Esophagus (tissue), 2 donors: ENCODE results near the gene BCL3. TPM values are rescaled to one million over a fixed set of nuclear protein-coding genes. Genes with fewer than 3 reads are reported as not detected.

Experiments used
- H3K27ac ChIP-seq, 2 donors: one replicate each; pipeline ENCODE4 v1.5.1; 2013; ENCODE audit warnings: low read depth in 2 of 2, mild to moderate bottlenecking in 2 of 2, inconsistent platforms in 1 of 2, low read length in 1 of 2, moderate library complexity in 1 of 2
- H3K27me3 ChIP-seq, 2 donors: one replicate each; pipeline ENCODE4 v1.6.1; 2013; ENCODE audit warnings: low read length in 2 of 2, control low read depth in 1 of 2, mild to moderate bottlenecking in 1 of 2; ENCODE audit not compliant: insufficient read depth in 2 of 2, control insufficient read depth in 1 of 2
- H3K36me3 ChIP-seq, 2 donors: one replicate each; pipeline ENCODE4 v1.6.1; 2013; ENCODE audit warnings: low read length in 1 of 2; ENCODE audit not compliant: control insufficient read depth in 2 of 2, insufficient read depth in 2 of 2
- H3K4me1 ChIP-seq, 2 donors: one replicate each; pipeline ENCODE4 v1.6.1; 2013; ENCODE audit warnings: low read length in 1 of 2; ENCODE audit not compliant: control insufficient read depth in 2 of 2, insufficient read depth in 2 of 2
- H3K4me3 ChIP-seq, 2 donors: one replicate each; pipeline ENCODE4 v1.5.1; 2013; ENCODE audit warnings: low read length in 2 of 2, mild to moderate bottlenecking in 2 of 2, low read depth in 1 of 2, moderate library complexity in 1 of 2
- H3K9me3 ChIP-seq, 2 donors: one replicate each; pipeline ENCODE4 v1.6.1; 2013; ENCODE audit warnings: mild to moderate bottlenecking in 2 of 2, low read depth in 1 of 2, low read length in 1 of 2, moderate library complexity in 1 of 2; ENCODE audit not compliant: control insufficient read depth in 2 of 2, insufficient read depth in 1 of 2
- WGBS, 2 donors: extraction: QIAGEN DNeasy Blood & Tissue Kit; methylation state at CpG; one replicate each; pipeline ENCODE4 v1.1.7; 2013; 5-methylcytosine and 5-hydroxymethylcytosine counted together
- polyA plus RNA-seq, 2 donors: library from polyadenylated mRNA; stranded (reverse); fragments of 200-250 nt; gene quantifications; one replicate each; pipeline ENCODE4 v1.2.3, GENCODE V29; 2013
- donor health status: healthy with polysubstance abuse.
- donor health status: Bipolar disorder and iron deficiency.

BCL3 gene, protein sequence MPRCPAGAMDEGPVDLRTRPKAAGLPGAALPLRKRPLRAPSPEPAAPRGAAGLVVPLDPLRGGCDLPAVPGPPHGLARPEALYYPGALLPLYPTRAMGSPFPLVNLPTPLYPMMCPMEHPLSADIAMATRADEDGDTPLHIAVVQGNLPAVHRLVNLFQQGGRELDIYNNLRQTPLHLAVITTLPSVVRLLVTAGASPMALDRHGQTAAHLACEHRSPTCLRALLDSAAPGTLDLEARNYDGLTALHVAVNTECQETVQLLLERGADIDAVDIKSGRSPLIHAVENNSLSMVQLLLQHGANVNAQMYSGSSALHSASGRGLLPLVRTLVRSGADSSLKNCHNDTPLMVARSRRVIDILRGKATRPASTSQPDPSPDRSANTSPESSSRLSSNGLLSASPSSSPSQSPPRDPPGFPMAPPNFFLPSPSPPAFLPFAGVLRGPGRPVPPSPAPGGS
- polyA plus RNA-seq: 100 to 1,000 TPM in 1 of 2 donors, 10 to 100 TPM in 1; 64.5 to 107 TPM

DNA sequence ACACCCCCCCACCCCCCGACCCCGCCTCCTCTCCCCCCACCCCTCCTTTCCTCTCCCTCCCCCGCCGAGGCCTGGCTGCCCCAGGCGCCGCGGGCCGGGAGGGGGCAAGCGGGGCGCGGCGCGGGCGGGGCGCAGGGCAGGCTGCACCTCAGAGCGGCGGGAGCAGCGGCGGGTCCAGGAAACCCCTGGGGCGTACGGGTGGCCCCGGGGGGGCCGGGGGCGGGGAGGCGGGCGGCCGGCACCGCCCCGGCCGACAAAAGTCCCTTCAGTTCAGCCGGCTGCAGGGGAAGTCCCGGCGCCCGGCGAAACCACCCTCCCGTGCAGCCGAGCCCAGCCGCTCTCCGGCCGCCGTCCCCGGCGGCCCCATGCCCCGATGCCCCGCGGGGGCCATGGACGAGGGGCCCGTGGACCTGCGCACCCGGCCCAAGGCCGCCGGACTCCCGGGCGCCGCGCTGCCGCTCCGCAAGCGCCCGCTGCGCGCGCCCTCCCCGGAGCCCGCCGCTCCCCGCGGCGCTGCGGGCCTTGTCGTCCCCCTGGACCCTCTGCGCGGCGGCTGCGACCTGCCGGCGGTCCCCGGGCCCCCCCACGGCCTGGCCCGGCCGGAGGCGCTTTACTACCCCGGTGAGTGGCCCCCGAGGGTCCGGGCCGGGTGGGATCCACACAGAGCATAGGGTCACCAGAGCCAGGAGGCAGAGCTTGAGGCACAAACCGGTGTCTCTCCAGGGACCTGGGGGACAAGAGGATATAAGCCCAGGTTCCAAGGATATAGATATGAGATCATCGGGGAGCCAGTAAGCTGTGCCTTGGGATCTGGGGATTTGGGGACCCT, at the start of gene BCL3:
BCL3 (plus strand) TSS at position 283 of the 829 bp plus-strand sequence; CDS start at position 366, 83 bp downstream.
- Histone ChIP-seq H3K36me3 (peaks cover 4 to 11% of the 10 kb centered on the region in 2 donors), H3K9me3 (no peaks in the 10 kb centered on the region), H3K27me3 (no peaks in the 10 kb centered on the region), H3K4me3 (peak within 1 kb of the TSS; percentile 86 to 87), H3K27ac (peak within 1 kb of the TSS; percentile 100), H3K4me1 (peaks cover 0 to 25% of the 10 kb centered on the region in 2 donors)
- WGBS, 2 donors: 1 to 2% methylated on average over 34 to 86 of the region's 88 CpGs

DNA sequence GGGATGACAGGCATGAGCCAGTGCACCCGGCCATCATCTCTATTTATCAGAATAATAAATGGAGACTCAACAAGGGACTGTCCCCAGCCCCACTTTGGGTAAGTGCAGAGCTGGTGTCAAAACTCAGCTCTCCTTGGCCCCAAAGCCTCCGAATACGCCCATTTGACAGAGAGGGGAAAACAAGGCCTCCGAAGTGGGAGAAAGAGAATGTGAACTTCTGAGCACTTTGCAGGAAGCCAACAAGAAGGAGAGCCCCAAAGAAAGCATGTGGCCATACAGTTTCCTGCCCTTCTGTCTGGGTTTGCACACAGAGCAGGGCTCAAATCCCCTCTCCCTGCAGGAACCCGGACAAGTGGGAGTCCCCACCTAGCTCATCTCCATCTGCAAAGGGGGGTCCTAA, 48.0 kb upstream of the BCL3 start:
- Histone ChIP-seq H3K4me1 (peaks cover 0 to 7% of the 10 kb centered on the region in 2 donors), H3K4me3 (no peak overlapping the region), H3K9me3 (no peaks in the 10 kb centered on the region), H3K36me3 (no peaks in the 10 kb centered on the region), H3K27me3 (no peaks in the 10 kb centered on the region), H3K27ac (no peak overlapping the region)
- 91% methylated on average over 5 of the region's 5 CpGs for WGBS, 2 donors

DNA sequence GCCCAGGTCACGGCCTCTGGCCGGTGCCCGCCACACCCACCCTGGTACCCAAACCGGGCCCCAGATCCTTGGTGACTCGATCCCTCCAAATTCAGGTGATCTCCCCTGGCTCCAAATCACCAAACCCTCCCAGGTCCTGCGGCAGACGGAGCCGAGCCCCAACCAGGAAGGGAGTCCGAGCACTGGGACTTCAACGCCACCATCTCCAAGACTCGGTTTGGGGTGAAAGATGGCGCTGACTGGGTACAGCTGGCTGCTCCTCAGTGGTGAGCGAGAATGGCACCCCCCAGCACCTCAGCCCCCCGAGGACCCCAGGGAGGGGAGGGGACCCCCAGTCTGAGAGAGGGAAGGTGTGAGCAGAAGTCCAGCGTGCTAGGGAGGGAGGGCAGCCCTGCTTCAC, 47.3 kb upstream of the BCL3 start:
- Histone ChIP-seq H3K27ac (peak overlapping the region in 1 of 2 donors; percentile 1), H3K9me3 (no peaks in the 10 kb centered on the region), H3K27me3 (no peaks in the 10 kb centered on the region), H3K4me1 (peaks cover 0 to 5% of the 10 kb centered on the region in 2 donors), H3K36me3 (no peaks in the 10 kb centered on the region), H3K4me3 (no peak overlapping the region)
- WGBS, 2 donors: 81 to 87% methylated on average over 15 of the region's 15 CpGs

DNA sequence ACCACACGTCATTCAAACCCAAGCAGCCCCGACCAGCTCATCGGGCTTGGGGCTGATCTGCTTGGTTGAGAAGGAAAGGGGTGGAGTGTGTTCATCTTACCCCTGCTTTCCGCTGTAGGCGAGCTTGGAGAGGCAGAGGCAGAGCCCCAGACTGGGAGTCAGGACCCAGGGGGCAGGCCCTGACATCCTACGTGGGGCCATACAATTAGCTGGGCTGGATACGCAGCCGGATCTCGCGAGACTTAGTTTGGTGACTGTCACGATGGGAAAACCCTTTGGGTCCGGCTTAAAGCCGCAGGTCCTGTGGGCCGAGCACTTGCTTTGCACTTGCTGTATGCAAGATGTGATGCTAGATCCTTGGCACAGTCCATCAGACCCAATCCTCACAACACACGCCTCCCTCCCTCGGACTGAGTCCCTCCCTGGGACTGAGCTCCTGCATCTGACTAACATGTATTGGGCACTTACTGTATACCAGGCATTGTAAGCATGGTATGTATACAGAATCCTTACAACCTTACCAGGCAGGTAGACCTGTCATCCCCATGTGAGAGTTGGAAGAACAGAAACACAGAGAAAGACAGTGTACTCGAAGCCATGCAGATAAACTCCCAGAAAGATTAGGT, 45.8 kb upstream of the BCL3 start:
- H3K27me3 ChIP-seq: no peaks in the 10 kb centered on the region
- no peaks in the 10 kb centered on the region for H3K9me3 ChIP-seq
- H3K36me3 ChIP-seq: no peaks in the 10 kb centered on the region
- peak overlapping the region in 1 of 2 donors; percentile 44 for H3K27ac ChIP-seq
- no peak overlapping the region for H3K4me3 ChIP-seq
- peaks cover 0 to 5% of the 10 kb centered on the region in 2 donors for H3K4me1 ChIP-seq
- 84 to 85% methylated on average over 17 of the region's 17 CpGs for WGBS, 2 donors

DNA sequence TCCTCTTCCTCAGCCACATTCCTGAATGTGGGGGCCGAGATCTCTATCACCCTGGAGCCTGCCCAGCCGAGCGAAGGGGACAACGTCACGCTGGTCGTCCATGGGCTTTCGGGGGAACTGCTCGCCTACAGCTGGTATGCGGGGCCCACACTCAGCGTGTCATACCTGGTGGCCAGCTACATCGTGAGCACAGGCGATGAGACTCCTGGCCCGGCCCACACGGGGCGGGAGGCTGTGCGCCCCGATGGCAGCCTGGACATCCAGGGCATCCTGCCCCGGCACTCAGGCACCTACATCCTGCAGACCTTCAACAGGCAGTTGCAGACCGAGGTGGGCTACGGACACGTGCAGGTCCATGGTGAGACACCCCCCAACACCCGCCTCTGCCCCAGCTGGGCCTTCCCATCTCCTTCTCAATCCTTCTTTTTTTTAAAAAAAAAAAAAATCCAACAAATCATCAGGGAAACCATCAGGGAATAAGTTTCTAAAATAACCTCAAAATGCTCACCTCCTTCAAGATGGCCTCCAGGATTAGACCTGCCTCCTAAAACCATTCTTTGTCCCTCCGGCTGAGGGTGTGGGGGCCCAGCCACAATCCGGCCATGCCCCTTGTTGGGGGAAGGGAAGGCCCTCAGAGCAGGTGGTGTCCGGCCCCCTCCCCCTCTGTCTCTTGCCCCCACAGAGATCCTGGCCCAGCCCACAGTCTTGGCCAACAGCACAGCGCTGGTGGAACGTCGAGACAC, 45.0 kb upstream of the BCL3 start:
- H3K4me3 ChIP-seq: no peak overlapping the region
- no peaks in the 10 kb centered on the region for H3K9me3 ChIP-seq
- H3K27ac ChIP-seq: no peak overlapping the region
- H3K36me3 ChIP-seq: no peaks in the 10 kb centered on the region
- WGBS, 2 donors: 88% methylated on average over 24 to 28 of the region's 28 CpGs
- H3K4me1 ChIP-seq: peaks cover 0 to 5% of the 10 kb centered on the region in 2 donors
- no peaks in the 10 kb centered on the region for H3K27me3 ChIP-seq

DNA sequence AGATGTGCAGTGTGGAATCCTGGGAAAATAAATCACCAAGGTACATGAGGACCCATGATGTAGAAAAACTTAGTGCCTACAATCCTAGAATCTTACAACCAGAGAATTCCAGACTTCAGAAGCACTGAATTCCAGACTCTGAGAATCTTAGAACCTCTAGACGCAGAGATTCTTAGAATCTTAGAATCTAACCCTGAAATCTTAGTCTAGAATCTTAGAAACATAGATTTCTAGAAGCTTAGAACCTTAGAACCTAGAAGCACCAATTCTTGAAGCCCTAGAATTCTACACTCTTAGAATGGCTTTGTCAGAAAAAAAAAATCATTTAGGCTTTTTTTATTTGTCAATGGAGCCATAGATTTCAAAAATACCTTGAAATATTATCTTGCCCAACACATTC, 43.5 kb upstream of the BCL3 start:
- no peaks in the 10 kb centered on the region for H3K36me3 ChIP-seq

DNA sequence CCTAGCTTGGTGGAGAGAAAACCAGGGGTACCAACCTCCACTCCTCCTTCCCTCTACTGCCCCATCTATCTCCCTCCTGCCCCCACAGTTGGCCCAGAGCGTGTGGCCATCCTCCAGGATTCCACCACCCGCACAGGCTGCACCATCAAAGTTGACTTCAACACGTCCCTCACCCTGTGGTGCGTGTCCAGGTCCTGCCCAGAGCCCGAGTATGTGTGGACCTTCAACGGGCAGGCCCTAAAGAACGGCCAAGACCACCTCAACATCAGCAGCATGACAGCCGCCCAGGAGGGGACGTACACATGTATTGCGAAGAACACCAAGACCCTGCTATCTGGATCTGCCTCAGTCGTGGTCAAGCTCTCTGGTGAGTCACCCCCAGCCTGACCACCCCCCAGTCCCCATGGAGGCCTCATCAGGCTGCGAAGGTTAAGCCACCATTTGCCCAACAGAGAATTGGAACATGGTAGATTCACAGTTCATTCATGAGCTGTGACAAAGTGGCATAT, 43.0 kb upstream of the BCL3 start:
- H3K9me3 ChIP-seq: no peaks in the 10 kb centered on the region
- no peak overlapping the region for H3K4me3 ChIP-seq
- no peaks in the 10 kb centered on the region for H3K36me3 ChIP-seq
- H3K4me1 ChIP-seq: peaks cover 0 to 5% of the 10 kb centered on the region in 2 donors
- no peaks in the 10 kb centered on the region for H3K27me3 ChIP-seq
- no peak overlapping the region for H3K27ac ChIP-seq
- WGBS, 2 donors: 90 to 94% methylated on average over 12 of the region's 12 CpGs

More for the DNA sequence above, 43.5 kb upstream of the BCL3 start:
- H3K27me3 ChIP-seq: no peaks in the 10 kb centered on the region
- 93% methylated on average over 1 of the region's 1 CpG for WGBS, 2 donors
- no peaks in the 10 kb centered on the region for H3K9me3 ChIP-seq
- peaks cover 0 to 5% of the 10 kb centered on the region in 2 donors for H3K4me1 ChIP-seq
- H3K27ac ChIP-seq: no peak overlapping the region
- no peak overlapping the region for H3K4me3 ChIP-seq

DNA sequence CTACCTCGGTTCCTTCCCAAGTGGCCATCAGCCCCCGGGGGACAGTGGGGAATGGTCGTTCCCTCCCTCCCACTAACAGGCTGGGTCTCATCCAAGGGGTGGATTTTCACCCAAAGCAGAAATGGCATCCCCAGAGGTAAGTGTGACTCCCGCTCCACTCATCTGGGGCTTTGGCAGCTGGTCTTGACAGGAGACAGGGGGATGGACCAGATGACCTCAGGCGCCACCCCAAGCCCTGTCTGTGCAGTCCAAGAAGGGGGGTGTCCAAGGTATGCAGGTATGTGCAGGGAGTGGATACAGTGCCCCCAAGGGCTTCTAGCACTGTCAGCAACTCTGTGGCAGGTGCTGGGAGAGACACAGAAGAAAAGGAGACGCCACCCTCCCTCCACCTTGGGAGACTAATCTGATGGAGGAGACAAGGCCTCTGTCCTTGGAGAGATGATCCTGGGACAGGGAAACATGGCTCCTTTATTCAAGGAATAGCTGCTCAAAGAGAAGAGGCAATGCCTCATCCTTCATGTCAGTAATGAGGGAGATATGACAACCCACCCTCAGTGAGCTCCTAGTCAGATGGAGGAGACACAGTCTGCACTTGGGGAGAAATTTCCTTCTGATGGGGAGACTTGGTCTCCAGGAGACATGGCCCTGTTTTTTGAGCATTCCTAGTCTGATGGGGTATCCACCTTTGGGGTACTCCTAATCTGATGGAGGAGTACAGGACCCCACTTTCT, 41.8 kb upstream of the BCL3 start:
- no peak overlapping the region for H3K4me3 ChIP-seq
- peaks cover 0 to 5% of the 10 kb centered on the region in 2 donors for H3K4me1 ChIP-seq
- no peaks in the 10 kb centered on the region for H3K36me3 ChIP-seq
- 86 to 89% methylated on average over 6 of the region's 6 CpGs for WGBS, 2 donors
- no peak overlapping the region for H3K27ac ChIP-seq
- no peaks in the 10 kb centered on the region for H3K9me3 ChIP-seq
- no peaks in the 10 kb centered on the region for H3K27me3 ChIP-seq
